Ovary (tissue), 3 donors: ENCODE data around the gene BCL7A.
"Not testable (repeated sequence)": the region's sequence is repeated elsewhere in the genome, so short reads cannot be mapped to it uniquely, and the experiment has no call there.

Source experiments
- CTCF ChIP-seq, 3 donors: fragments of 450-650 bp in 2 of 3; fragments of 200-600 bp in 1 of 3; IDR thresholded peaks; one replicate each; pipeline versions ENCODE4 v1.5.1 to v1.8.0; 2016 to 2022; ENCODE audit warnings: antibody characterized with exemption in 3 of 3, mild to moderate bottlenecking in 1 of 3
- POLR2A ChIP-seq: fragments of 450-650 bp; IDR thresholded peaks from one replicate; pipeline ENCODE4 v1.6.1; 2017; ENCODE audit warnings: antibody characterized with exemption, mild to moderate bottlenecking, moderate library complexity
- donor health status: DM: no; HTN: no; CAD: no.

GRCh38 chr12:122105496-122105895, 83.8 kb downstream of the BCL7A start:
- not testable (repeated sequence) for TF ChIP-seq CTCF (IDR thresholded peaks at IDR 0.05); POLR2A
